HepG2 (cell line): ENCODE measurements around the gene RRP36. TPM values are rescaled to one million over a fixed set of nuclear protein-coding genes. Genes with fewer than 3 reads are reported as not detected.

Source experiments
- CBX2 ChIP-seq, 2 experiments: fragments of 200-600 bp in 1 of 2; sonication (generic); formaldehyde crosslinking in 1 of 2; IDR thresholded peaks; 2 replicates each; pipeline versions ENCODE4 v1.7.0 to v1.8.1; 2018 to 2022; ENCODE audit warnings: low read depth in 2 of 2, low read length in 1 of 2, mild to moderate bottlenecking in 1 of 2, missing genetic modification reagents in 1 of 2
- ELF4 ChIP-seq: sonication (generic); formaldehyde crosslinking; IDR thresholded peaks from 2 replicates; pipeline ENCODE4 v1.5.0; 2020; ENCODE audit warnings: missing genetic modification reagents, mild to moderate bottlenecking, moderate library complexity, borderline replicate concordance
- GLI4 ChIP-seq: sonication (generic); formaldehyde crosslinking; IDR thresholded peaks from 2 replicates; pipeline ENCODE4 v1.5.1; 2020; ENCODE audit warnings: missing genetic modification reagents, mild to moderate bottlenecking, moderate library complexity, borderline replicate concordance
- HIVEP1 ChIP-seq: sonication (generic); formaldehyde crosslinking; IDR thresholded peaks from 2 replicates; pipeline ENCODE4 v1.4.0; 2020; ENCODE audit warnings: mild to moderate bottlenecking, missing genetic modification reagents
- HOXA7 ChIP-seq: sonication (generic); formaldehyde crosslinking; IDR thresholded peaks from 2 replicates; pipeline ENCODE4 v1.8.1; 2022; ENCODE audit warnings: mild to moderate bottlenecking, missing genetic modification reagents, moderate library complexity
- KDM1A ChIP-seq: IDR thresholded peaks from 2 replicates; pipeline ENCODE4 v1.6.1; 2016; ENCODE audit warnings: missing compliant biosample characterization
- KLF15 ChIP-seq: sonication (generic); formaldehyde crosslinking; IDR thresholded peaks from 2 replicates; pipeline ENCODE4 v1.8.1; 2023; ENCODE audit warnings: borderline replicate concordance, mild to moderate bottlenecking, inconsistent platforms, missing genetic modification reagents, mixed read lengths
- MAZ ChIP-seq, 2 experiments: sonication (generic) in 1 of 2; formaldehyde crosslinking in 1 of 2; IDR thresholded peaks; 2 replicates each; pipeline versions ENCODE4 v1.5.0 to v1.6.1; 2012 to 2020; ENCODE audit warnings: low read depth in 2 of 2, mild to moderate bottlenecking in 2 of 2, borderline replicate concordance in 1 of 2, improper control_type of control experiment in 1 of 2, low read length in 1 of 2, missing genetic modification reagents in 1 of 2, moderate library complexity in 1 of 2
- MTA3 ChIP-seq: sonication (generic); formaldehyde crosslinking; IDR thresholded peaks from 2 replicates; pipeline ENCODE4 v1.4.0; 2020; ENCODE audit warnings: missing genetic modification reagents
- PRDM10 ChIP-seq: sonication (generic); formaldehyde crosslinking; IDR thresholded peaks from 2 replicates; pipeline ENCODE4 v1.4.0; 2020; ENCODE audit warnings: low read depth, missing genetic modification reagents
- RBM22 ChIP-seq: fragments of 200-400 bp; formaldehyde crosslinking; optimal IDR thresholded peaks from 2 replicates; pipeline ENCODE3; 2017; ENCODE audit warnings: mild to moderate bottlenecking, low read length, moderate library complexity
- SATB2 ChIP-seq: sonication (generic); formaldehyde crosslinking; IDR thresholded peaks from 2 replicates; pipeline ENCODE4 v1.5.0; 2020; ENCODE audit warnings: missing genetic modification reagents
- SP5 ChIP-seq: IDR thresholded peaks from 2 replicates; pipeline ENCODE4 v1.6.1; 2016; ENCODE audit warnings: low read depth, borderline replicate concordance
- SRSF4 ChIP-seq: fragments of 200-400 bp; formaldehyde crosslinking; IDR thresholded peaks from one replicate; pipeline ENCODE4 v1.6.1; 2018; ENCODE audit warnings: mild to moderate bottlenecking, low read depth, low read length, moderate library complexity; ENCODE audit not compliant: poor library complexity, severe bottlenecking
- SRY ChIP-seq: sonication (generic); formaldehyde crosslinking; IDR thresholded peaks from 2 replicates; pipeline ENCODE4 v1.8.0; 2022; ENCODE audit warnings: mild to moderate bottlenecking, missing genetic modification reagents
- TARDBP ChIP-seq: sonication (generic); formaldehyde crosslinking; IDR thresholded peaks from 2 replicates; pipeline ENCODE4 v1.8.0; 2022; ENCODE audit warnings: mild to moderate bottlenecking, missing genetic modification reagents
- TBP ChIP-seq: sonication (generic); formaldehyde crosslinking; IDR thresholded peaks from 2 replicates; pipeline ENCODE4 v1.5.0; 2020; ENCODE audit warnings: missing genetic modification reagents
- ZMYM2 ChIP-seq: sonication (generic); formaldehyde crosslinking; IDR thresholded peaks from 2 replicates; pipeline ENCODE4 v1.8.0; 2022; ENCODE audit warnings: mild to moderate bottlenecking, missing genetic modification reagents
- ZNF230 ChIP-seq: sonication (generic); formaldehyde crosslinking; IDR thresholded peaks from 2 replicates; pipeline ENCODE4 v1.4.0; 2020; ENCODE audit warnings: mild to moderate bottlenecking, missing genetic modification reagents
- ZNF234 ChIP-seq: sonication (generic); formaldehyde crosslinking; conservative IDR thresholded peaks from 2 replicates; pipeline ENCODE4 v1.5.1; 2020; ENCODE audit warnings: mild to moderate bottlenecking, missing genetic modification reagents
- ZNF296 ChIP-seq: sonication (generic); formaldehyde crosslinking; conservative IDR thresholded peaks from 2 replicates; pipeline ENCODE4 v1.5.0; 2020; ENCODE audit warnings: mild to moderate bottlenecking, missing genetic modification reagents
- ZNF350 ChIP-seq: sonication (generic); formaldehyde crosslinking; IDR thresholded peaks from 2 replicates; pipeline ENCODE4 v1.4.0; 2020; ENCODE audit warnings: mild to moderate bottlenecking, low read depth, missing genetic modification reagents, borderline replicate concordance
- ZNF597 ChIP-seq: sonication (generic); formaldehyde crosslinking; IDR thresholded peaks from 2 replicates; pipeline ENCODE4 v1.5.0; 2020; ENCODE audit warnings: missing genetic modification reagents
- ZNF772 ChIP-seq: sonication (generic); formaldehyde crosslinking; IDR thresholded peaks from 2 replicates; pipeline ENCODE4 v1.5.0; 2020; ENCODE audit warnings: mild to moderate bottlenecking, missing genetic modification reagents
- ZNF788 ChIP-seq: sonication (generic); formaldehyde crosslinking; IDR thresholded peaks from 2 replicates; pipeline ENCODE4 v1.5.0; 2020; ENCODE audit warnings: mild to moderate bottlenecking, missing genetic modification reagents, borderline replicate concordance
- ZSCAN25 ChIP-seq: sonication (generic); formaldehyde crosslinking; IDR thresholded peaks from 2 replicates; pipeline ENCODE4 v1.8.0; 2022; ENCODE audit warnings: mild to moderate bottlenecking, missing genetic modification reagents
- polyA plus RNA-seq, 8 experiments: library from polyadenylated mRNA; depleted of rRNA in 3 of 8; stranded (reverse) in 7 of 8; unstranded in 1 of 8; fragments of >200 nt; fragmentation: Illumina TruSeq in 4 of 8; extraction: Trizol in 4 of 8; gene quantifications; 2 replicates each; pipeline versions ENCODE4 v1.2.1 to v1.2.3, GENCODE V29; 2011 to 2016; ENCODE audit warnings: low read depth in 4 of 8, missing spikeins in 1 of 8, mixed read lengths in 1 of 8; ENCODE audit not compliant: insufficient read depth in 1 of 8
- total RNA-seq, 5 experiments: library from RNA; depleted of rRNA; stranded (reverse); fragments of >200 nt; fragmentation: Illumina TruSeq; extraction: Trizol; gene quantifications; 2 replicates each; pipeline ENCODE4 v1.2.3, GENCODE V29; 2016; ENCODE audit warnings: low read depth in 1 of 5

Gene RRP36
- total and polyA plus RNA-seq, 2 of the 13 experiments (the other 11 are each of a cell fraction or from before 2014, with no cell fraction given), result 29.5 to 144 TPM

- no peak for TF ChIP-seq ZNF597 (CRISPR knock-in tag)
- TF ChIP-seq RBM22, result peak; percentile 62
- TF ChIP-seq KLF15 (CRISPR knock-in tag), result no peak; the same call in 1 of the 2 replicates
- TF ChIP-seq ZMYM2 (CRISPR knock-in tag), result no peak
- TF ChIP-seq SRSF4, result no peak
- TF ChIP-seq SP5, result peak; percentile 97
- no peak for TF ChIP-seq HOXA7
- peak; percentile 98 for TF ChIP-seq ZNF230 (CRISPR knock-in tag)
- TF ChIP-seq KDM1A (CRISPR knock-in tag), result no peak
- TF ChIP-seq ZSCAN25, result peak; percentile 77; the same call in 1 of the 2 replicates
- TF ChIP-seq ZNF350 (CRISPR knock-in tag), result peak; percentile 94
- no peak for TF ChIP-seq GLI4 (CRISPR knock-in tag)
- TF ChIP-seq ELF4, result peak; percentile 92
- peak; percentile 69 for TF ChIP-seq MAZ (IDR thresholded peaks at IDR 0.05; ENCODE audit: borderline replicate concordance, low read depth, low read length)
- TF ChIP-seq MAZ (CRISPR knock-in tag; IDR thresholded peaks at IDR 0.05; ENCODE audit: low read depth), result peak; percentile 98
- no peak for TF ChIP-seq MTA3 (CRISPR knock-in tag)
- peak; percentile 66; the same call in 1 of the 2 replicates for TF ChIP-seq ZNF772
- peak; percentile 85 for TF ChIP-seq HIVEP1 (CRISPR knock-in tag)
- peak; percentile 99 for TF ChIP-seq ZNF788
- peak; percentile 80; the same call in 1 of the 2 replicates for TF ChIP-seq SRY
- TF ChIP-seq ZNF296, result no peak
- peak; percentile 95 for TF ChIP-seq TARDBP (CRISPR knock-in tag)
- TF ChIP-seq CBX2 (IDR thresholded peaks at IDR 0.05; ENCODE audit: low read depth, low read length), result no peak
- TF ChIP-seq CBX2 (CRISPR knock-in tag; IDR thresholded peaks at IDR 0.05; ENCODE audit: low read depth), result peak; percentile 66; the same call in 1 of the 2 replicates
- TF ChIP-seq PRDM10 (CRISPR knock-in tag), result peak; percentile 71; the same call in 1 of the 2 replicates
- TF ChIP-seq TBP (CRISPR knock-in tag), result no peak
- TF ChIP-seq ZNF234 (CRISPR knock-in tag), result peak; percentile 93; the same call in 1 of the 2 replicates
- peak; percentile 36; the same call in 1 of the 2 replicates for TF ChIP-seq SATB2 (CRISPR knock-in tag)
These were observed 32.3 kb downstream of the RRP36 start, which contains the start of gene CUL7 (continued) for GRCh38 chr6:43053545-43054205.
